PFSK-1 (cell line): Measurements from ENCODE around the gene LRRC36.

Experiments used
- POLR2AphosphoS5 ChIP-seq: IDR thresholded peaks from 2 replicates; pipeline ENCODE4 v1.6.1; 2012; ENCODE audit warnings: low read depth, mild to moderate bottlenecking, control low read depth, low read length, moderate library complexity
- SIN3A ChIP-seq: IDR thresholded peaks from 2 replicates; pipeline ENCODE4 v1.6.1; 2012; ENCODE audit warnings: mild to moderate bottlenecking, low read length, moderate library complexity, borderline replicate concordance; ENCODE audit not compliant: insufficient read depth
- TAF1 ChIP-seq: IDR thresholded peaks from 2 replicates; pipeline ENCODE4 v1.6.1; 2012; ENCODE audit warnings: low read length, control low read depth, borderline replicate concordance; ENCODE audit not compliant: insufficient read depth

GRCh38 chr16:67399749-67400704 is 73.4 kb downstream of the LRRC36 start:
- TF ChIP-seq TAF1 (no peak), POLR2AphosphoS5 (no peak), SIN3A (no peak)
